MCF 10A (cell line): ENCODE measurements around the gene MYO1D. TPM values are rescaled to one million over a fixed set of nuclear protein-coding genes. Genes with fewer than 3 reads are reported as not detected.

Experiments used
- BruUV-seq: library from RNA; stranded (reverse); fragments of 400-500 nt; replicated peaks from 2 replicates; lab custom pipeline; 2021; lab: Mats Ljungman, UMichigan
- CTCF ChIA-PET: fragments of 300-600 bp; sonication (Branson Sonifier 250); formaldehyde crosslinking; extraction: SDS; loops from one replicate; lab custom pipeline; 2021; ENCODE audit warnings: antibody characterized with exemption, inconsistent platforms; lab: Yijun Ruan, JAX
- POLR2A ChIA-PET: fragments of 300-600, 350-650 bp; sonication (Branson Sonifier 250); formaldehyde crosslinking; extraction: SDS; loops from one replicate; lab custom pipeline; 2020; ENCODE audit warnings: antibody characterized with exemption, inconsistent platforms; lab: Yijun Ruan, JAX
- DNase-seq: peaks from one replicate; pipeline ENCODE4 v3.0.0-alpha.2; 2018; ENCODE audit not compliant: unreplicated experiment
- H3K27ac Mint-ChIP-seq: one replicate; pipeline ENCODE4 v1.8.0; 2022; ENCODE audit warnings: mild to moderate bottlenecking, low read depth, mixed read lengths; ENCODE audit not compliant: unreplicated experiment
- H3K27me3 Mint-ChIP-seq: one replicate; pipeline ENCODE4 v1.8.0; 2022; ENCODE audit warnings: mixed read lengths; ENCODE audit not compliant: insufficient read depth, unreplicated experiment
- H3K36me3 Mint-ChIP-seq: one replicate; pipeline ENCODE4 v1.8.0; 2022; ENCODE audit warnings: mild to moderate bottlenecking, moderate library complexity, mixed read lengths; ENCODE audit not compliant: insufficient read depth, unreplicated experiment
- H3K4me1 Mint-ChIP-seq: one replicate; pipeline ENCODE4 v1.8.0; 2022; ENCODE audit warnings: mixed read lengths; ENCODE audit not compliant: insufficient read depth, unreplicated experiment
- H3K4me3 Mint-ChIP-seq: one replicate; pipeline ENCODE4 v1.8.0; 2022; ENCODE audit warnings: mild to moderate bottlenecking, moderate library complexity, mixed read lengths; ENCODE audit not compliant: unreplicated experiment
- H3K9me3 Mint-ChIP-seq: one replicate; pipeline ENCODE4 v1.8.0; 2022; ENCODE audit warnings: mixed read lengths; ENCODE audit not compliant: unreplicated experiment
- CTCF ChIP-seq: fragments of 200-600 bp; IDR thresholded peaks from one replicate; pipeline ENCODE4 v1.8.0; 2022; ENCODE audit warnings: antibody characterized with exemption, mild to moderate bottlenecking; ENCODE audit not compliant: unreplicated experiment
- intact Hi-C: fragments of 100-400 bp; cut with micrococcal nuclease; formaldehyde crosslinking; loops from 2 replicates; pipeline ENCODE4 v1.14.1; 2022
- total RNA-seq: library from RNA; stranded (reverse); gene quantifications from 2 replicates; pipeline ENCODE4 v1.2.3, GENCODE V29; 2022

The MYO1D gene
- total RNA-seq, 1 experiment from 2014 or later, result 30.5 TPM

- Mint-ChIP-seq H3K4me1 (peaks cover 6% of the 10 kb centered on the region), H3K36me3 (no peaks in the 10 kb centered on the region), H3K4me3 (no peak overlapping the region), H3K27me3 (no peaks in the 10 kb centered on the region), H3K9me3 (no peaks in the 10 kb centered on the region), H3K27ac (no peak overlapping the region)
- ChIA-PET POLR2A (no interaction called here), CTCF (interaction anchor here (0.6 to 0.8 kb wide), 2 partner anchors 82 to 308 kb away, joined by 3 read pairs; no protein-coding TSS in a partner anchor)
- no TSS peak for BruUV-seq
- peak; percentile 43 for DNase-seq
- TF ChIP-seq CTCF, result no peak
- intact Hi-C loops, result no loop called here
These were observed 5.8 kb upstream of the MYO1D start for GRCh38 chr17:32882734-32883133.

GRCh38 chr17:32882029-32882428 lies 5.1 kb upstream of the MYO1D start:
- BruUV-seq, result no TSS peak
- no peak for TF ChIP-seq CTCF
- ChIA-PET POLR2A (interaction anchor here (0.6 kb wide), 1 partner anchor 52 kb away, joined by 3 read pairs; no protein-coding TSS in a partner anchor), CTCF (interaction anchor here (0.6 to 2.1 kb wide), 4 partner anchors 28 to 1647 kb away, joined by 3 to 9 read pairs (median 6); no protein-coding TSS in a partner anchor)
- Mint-ChIP-seq H3K4me1 (peaks cover 10% of the 10 kb centered on the region), H3K27ac (peak overlapping the region; percentile 36), H3K36me3 (no peaks in the 10 kb centered on the region), H3K4me3 (no peak overlapping the region), H3K9me3 (no peaks in the 10 kb centered on the region), H3K27me3 (no peaks in the 10 kb centered on the region)
- no peak for DNase-seq
- intact Hi-C loops, result no loop called here

- Mint-ChIP-seq H3K27me3 (no peaks in the 10 kb centered on the region), H3K4me1 (peaks cover 10% of the 10 kb centered on the region)
- POLR2A ChIA-PET, result interaction anchor here (0.6 kb wide), 1 partner anchor 73 kb away, joined by 3 read pairs; no protein-coding TSS in a partner anchor
These were observed 3.9 kb upstream of the MYO1D start for GRCh38 chr17:32880671-32881453.

More at GRCh38 chr17:32880671-32881453, 3.9 kb upstream of the MYO1D start:
- intact Hi-C loops, result no loop called here
- DNase-seq, result no peak
- CTCF ChIA-PET, result interaction anchor here (0.6 to 2.1 kb wide), 5 partner anchors 26 to 111 kb away, joined by 3 to 9 read pairs (median 6); no protein-coding TSS in a partner anchor
- Mint-ChIP-seq H3K4me3 (no peak overlapping the region), H3K9me3 (no peaks in the 10 kb centered on the region), H3K36me3 (no peaks in the 10 kb centered on the region), H3K27ac (no peak overlapping the region)
- BruUV-seq, result no TSS peak
- no peak for TF ChIP-seq CTCF
